GM12878 (cell line): ENCODE data around the gene IGLL5. TPM values are rescaled to one million over a fixed set of nuclear protein-coding genes. Genes with fewer than 3 reads are reported as not detected.

Source experiments
- ATAC-seq: fragments of 200-7000 bp; cut with Tn5 transposase; 3 replicates; pipeline ENCODE4 v1.9.1; 2020; ENCODE audit warnings: mild to moderate bottlenecking, moderate library complexity
- BruUV-seq: library from RNA; stranded (reverse); fragments of 400-500 nt; replicated peaks from 2 replicates; lab custom pipeline; 2021; lab: Mats Ljungman, UMichigan
- CTCF ChIA-PET: fragments of 300-600 bp; sonication (Branson Sonifier 250); formaldehyde crosslinking; extraction: SDS; loops from one replicate; lab custom pipeline; 2021; ENCODE audit warnings: inconsistent platforms; lab: Yijun Ruan, JAX
- POLR2A ChIA-PET: fragments of 350-600 bp; formaldehyde crosslinking; extraction: SDS; loops from one replicate; lab custom pipeline; 2021; ENCODE audit warnings: inconsistent platforms; lab: Charles Lee
- RAD21 ChIA-PET: fragments of 300-600 bp; sonication (Branson Sonifier 250); formaldehyde crosslinking; loops from one replicate; lab custom pipeline; 2023; ENCODE audit warnings: antibody characterized with exemption; ENCODE audit not compliant: unreplicated experiment; lab: Charles Lee
- SMC1A ChIA-PET: fragments of 300-600 bp; sonication (Branson Sonifier 250); formaldehyde crosslinking; loops from one replicate; lab custom pipeline; 2023; ENCODE audit not compliant: unreplicated experiment, uncharacterized antibody; lab: Charles Lee
- DNase-seq: peaks from one replicate; pipeline ENCODE4 v3.0.0-alpha.2; 2011; ENCODE audit warnings: low read depth, low spot score
- FAIRE-seq: peaks from 3 replicates; lab custom pipeline; 2011; peaks lifted over from hg19 to GRCh38; lab: Jason Lieb, UNC
- H2AFZ ChIP-seq: 2 replicates; pipeline ENCODE4 v1.6.0; 2011; ENCODE audit warnings: low read depth, low read length, control low read depth; ENCODE audit not compliant: control insufficient read depth
- H3K27ac ChIP-seq: 2 replicates; pipeline ENCODE4 v1.5.1; 2011; ENCODE audit warnings: control low read depth; ENCODE audit not compliant: control insufficient read depth, insufficient read depth
- H3K27me3 ChIP-seq, 2 experiments: replicated peaks in 1 of 2; 2 replicates each; pipeline versions ENCODE4 v1.6.0 to v1.6.1; 2011; ENCODE audit warnings: low read length in 1 of 2; ENCODE audit not compliant: control insufficient read depth in 2 of 2, insufficient read depth in 2 of 2
- H3K36me3 ChIP-seq, 2 experiments: 2 replicates each; pipeline ENCODE4 v1.5.1; 2011; ENCODE audit warnings: low read length in 1 of 2; ENCODE audit not compliant: control insufficient read depth in 2 of 2, insufficient read depth in 2 of 2
- H3K4me1 ChIP-seq: 2 replicates; pipeline ENCODE4 v1.6.1; 2011; ENCODE audit warnings: mild to moderate bottlenecking, low read length, moderate library complexity, mixed read lengths; ENCODE audit not compliant: control insufficient read depth, insufficient read depth
- H3K4me2 ChIP-seq: 2 replicates; pipeline ENCODE4 v1.6.0; 2011; ENCODE audit warnings: control low read depth; ENCODE audit not compliant: control insufficient read depth, insufficient read depth
- H3K4me3 ChIP-seq: fragments of 200-600 bp; sonication (generic); 2 replicates; pipeline ENCODE4 v1.5.1; 2016
- H3K79me2 ChIP-seq: 2 replicates; pipeline ENCODE4 v1.6.0; 2011; ENCODE audit warnings: low read length; ENCODE audit not compliant: control insufficient read depth, insufficient read depth
- H3K9ac ChIP-seq: 2 replicates; pipeline ENCODE4 v1.8.0; 2011; ENCODE audit warnings: low read length, control low read depth, mixed read lengths; ENCODE audit not compliant: control insufficient read depth, insufficient read depth
- H3K9me3 ChIP-seq: replicated peaks from 3 replicates; pipeline ENCODE4 v1.5.1; 2011; ENCODE audit warnings: mild to moderate bottlenecking, low read length; ENCODE audit not compliant: control insufficient read depth, insufficient read depth
- H4K20me1 ChIP-seq: 2 replicates; pipeline ENCODE4 v1.6.0; 2011; ENCODE audit not compliant: control insufficient read depth, insufficient read depth
- CTCF ChIP-seq, 3 experiments: IDR thresholded peaks in 2 of 3; conservative IDR thresholded peaks in 1 of 3; 2 replicates each; pipeline ENCODE4 v1.5.1; 2011; ENCODE audit warnings: low read depth in 3 of 3, low read length in 3 of 3, mild to moderate bottlenecking in 3 of 3, control low read depth in 2 of 3, moderate library complexity in 2 of 3, inconsistent platforms in 1 of 3, mixed read lengths in 1 of 3; ENCODE audit not compliant: control insufficient read depth in 2 of 3, insufficient read depth in 1 of 3; ENCODE audit errors: extremely low read depth in 1 of 3
- NR2F1 ChIP-seq: fragments of 450-650 bp; conservative IDR thresholded peaks from 2 replicates; pipeline ENCODE4 v1.6.1; 2017; ENCODE audit warnings: mild to moderate bottlenecking
- RELB ChIP-seq: fragments of 450-650 bp; IDR thresholded peaks from 2 replicates; pipeline ENCODE4 v1.6.1; 2017; ENCODE audit warnings: low read depth, mild to moderate bottlenecking, moderate library complexity
- ZBED1 ChIP-seq: IDR thresholded peaks from 2 replicates; pipeline ENCODE4 v1.6.1; 2016; ENCODE audit warnings: borderline replicate concordance
- ZNF24 ChIP-seq: fragments of 450-650 bp; IDR thresholded peaks from 2 replicates; pipeline ENCODE4 v1.6.1; 2017; ENCODE audit warnings: antibody characterized with exemption, mild to moderate bottlenecking
- WGBS: methylation state at CpG from one replicate; pipeline ENCODE4 v1.1.6; 2016; ENCODE audit warnings: low lambda C conversion rate; ENCODE audit not compliant: insufficient replicate concordance, insufficient coverage; ENCODE audit errors: missing lambda C conversion rate; 5-methylcytosine and 5-hydroxymethylcytosine counted together
- in situ Hi-C: fragments of 300-500 bp; cut with MboI; formaldehyde crosslinking; loops from 9 replicates; pipeline ENCODE4 v1.14.3; 2018; ENCODE audit warnings: mixed read lengths
- intact Hi-C: fragments of 100-400 bp; cut with micrococcal nuclease; formaldehyde crosslinking; loops from one replicate; pipeline ENCODE4 v1.14.2; 2022; ENCODE audit not compliant: unreplicated experiment
- polyA plus RNA-seq, 11 experiments: library from polyadenylated mRNA; depleted of rRNA in 4 of 11; unstranded in 6 of 11; stranded (reverse) in 5 of 11; fragments of >200 nt; fragmentation: Nextera tagmentation in 4 of 11; fragmentation: Illumina TruSeq in 1 of 11; extraction: Ambion mirVana in 4 of 11; extraction: Trizol in 1 of 11; gene quantifications; 1 replicate in 1 of 11; 2 replicates in 10 of 11; pipeline versions ENCODE4 v1.2.1 to v1.2.3, GENCODE V29; 2011 to 2016; ENCODE audit warnings: inconsistent platforms in 2 of 11, missing spikeins in 2 of 11, low read depth in 1 of 11
- total RNA-seq, 4 experiments: library from RNA; depleted of rRNA in 3 of 4; stranded (reverse); fragments of >200 nt in 3 of 4; fragmentation: Illumina TruSeq in 1 of 4; extraction: Trizol in 1 of 4; gene quantifications; 2 replicates each; pipeline versions ENCODE4 v1.2.1 to v1.2.3, GENCODE V29; 2013 to 2021

IGLL5 gene
- total and polyA plus RNA-seq, 10 of the 15 experiments (the other 5 are each of a cell fraction or from before 2014, with no cell fraction given) = not detected

- POLR2A ChIA-PET = no interaction called here
- Histone ChIP-seq H3K9ac (no peak overlapping the region), H2AFZ (no peak overlapping the region), H3K36me3 (no peaks in the 10 kb centered on the region), H3K4me1 (no peaks in the 10 kb centered on the region), H4K20me1 (no peaks in the 10 kb centered on the region), H3K27ac (no peak overlapping the region), H3K9me3 (no peaks in the 10 kb centered on the region), H3K4me3 (no peak overlapping the region)
- RAD21 ChIA-PET = no interaction called here
- FAIRE-seq (no peak), ATAC-seq (no peak), DNase-seq (no peak)
- in situ Hi-C loops (no loop called here), intact Hi-C loops (no loop called here)
- CTCF ChIA-PET = no interaction called here
- WGBS = 77% methylated on average over 10 of the region's 11 CpGs
- TF ChIP-seq ZNF24 = no peak
- no peak for TF ChIP-seq ZBED1
- no peak for TF ChIP-seq CTCF (IDR thresholded peaks at IDR 0.05 in 2 of 3, conservative IDR thresholded peaks at IDR 0.05 in 1 of 3; ENCODE audit: control insufficient read depth in 2 of 3, extremely low read depth in 1 of 3, insufficient read depth in 1 of 3, low read depth in 3 of 3, low read length in 3 of 3)
- no peak for TF ChIP-seq RELB
- TF ChIP-seq NR2F1 = no peak
- TF ChIP-seq, all 136 proteins: peak for 0
- H3K27me3 ChIP-seq = no peaks in the 10 kb centered on the region
- no peak overlapping the region for H3K4me2 ChIP-seq
- H3K79me2 ChIP-seq = no peaks in the 10 kb centered on the region
- SMC1A ChIA-PET = no interaction called here
- no TSS peak for BruUV-seq
These were observed 8.6 kb upstream of the IGLL5 start for GRCh38 chr22:22878801-22879674.
